Ovary (tissue), 9 donors: Measurements from ENCODE around the gene HUWE1. TPM values are rescaled to one million over a fixed set of nuclear protein-coding genes. Genes with fewer than 3 reads are reported as not detected.
"Not testable (repeated sequence)": the region's sequence is repeated elsewhere in the genome, so short reads cannot be mapped to it uniquely, and the experiment has no call there.

Experiments used
- DNase-seq, 5 donors: peaks; one replicate each; pipeline ENCODE4 v3.0.0-alpha.2; 2019 to 2020
- H3K27ac ChIP-seq, 2 donors: fragments of 200-600 bp; one replicate each; pipeline versions ENCODE4 v1.5.1 to v1.8.0; 2019 to 2022
- H3K27me3 ChIP-seq: fragments of 200-600 bp; one replicate; pipeline ENCODE4 v1.8.0; 2022
- H3K36me3 ChIP-seq: fragments of 200-600 bp; sonication (generic); one replicate; pipeline ENCODE4 v1.5.1; 2019
- H3K4me1 ChIP-seq: one replicate; pipeline ENCODE4 v1.8.1; 2013; ENCODE audit warnings: mild to moderate bottlenecking, moderate library complexity; ENCODE audit not compliant: insufficient read depth
- H3K4me3 ChIP-seq: fragments of 200-600 bp; sonication (generic); one replicate; pipeline ENCODE4 v1.5.1; 2017
- H3K9me3 ChIP-seq, 2 donors: fragments of 200-600 bp in 1 of 2; sonication (generic) in 1 of 2; one replicate each; pipeline versions ENCODE4 v1.5.1 to v1.8.1; 2013 to 2019; ENCODE audit warnings: mild to moderate bottlenecking in 1 of 2, moderate library complexity in 1 of 2
- EP300 ChIP-seq: sonication (generic); formaldehyde crosslinking; IDR thresholded peaks from one replicate; pipeline ENCODE4 v1.6.1; 2017; ENCODE audit warnings: antibody characterized with exemption
- POLR2A ChIP-seq: fragments of 450-650 bp; IDR thresholded peaks from one replicate; pipeline ENCODE4 v1.6.1; 2017; ENCODE audit warnings: antibody characterized with exemption, mild to moderate bottlenecking, moderate library complexity
- WGBS, 3 donors: extraction: QIAGEN DNeasy Blood & Tissue Kit in 1 of 3; methylation state at CpG; one replicate each; pipeline versions ENCODE4 v1.1.5 to v1.1.7; 2013 to 2017; 5-methylcytosine and 5-hydroxymethylcytosine counted together
- intact Hi-C, 4 donors: fragments of 100-400 bp; cut with DNase I; formaldehyde crosslinking; loops; one replicate each; pipeline versions ENCODE4 v1.11.0 to v1.15.1; 2022 to 2023
- polyA plus RNA-seq, 2 donors: library from polyadenylated mRNA; stranded (reverse); fragments of 200-250 nt in 1 of 2; fragments of 350-450 nt in 1 of 2; fragmentation: Illumina TruSeq in 1 of 2; extraction: RNeasy Lipid Tissue Mini Kit (QIAGEN cat#74804) in 1 of 2; gene quantifications; one replicate each; pipeline ENCODE4 v1.2.3, GENCODE V29; 2013 to 2014
- total RNA-seq, 7 donors: library from RNA; depleted of rRNA in 2 of 7; stranded (reverse); fragments of >200 nt in 2 of 7; fragmentation: NEBNext Ultra II Directional in 3 of 7; extraction: Animal tissue kit (Norgen Biotek cat#: 25700) in 3 of 7; gene quantifications; one replicate each; pipeline versions ENCODE4 v1.1.0 to v1.2.4, GENCODE V29; 2016 to 2023
- TF ChIP-seq, protein P1 (sequence below), 3 donors: fragments of 450-650 bp in 2 of 3; fragments of 200-600 bp in 1 of 3; IDR thresholded peaks; one replicate each; pipeline versions ENCODE4 v1.5.1 to v1.8.0; 2016 to 2022; ENCODE audit warnings: antibody characterized with exemption in 3 of 3, mild to moderate bottlenecking in 1 of 3
- donor health status: DM: no; HTN: no; CAD: no; lungs with moderate emphysema.
- donor health status: DM: no; HTN: no; CAD: no.
- donor health status: Bipolar disorder and iron deficiency.
- donor health status: DM: yes; HTN: yes; CAD: no.
- donor health status: DM: no; HTN: no; CAD: no.
- donor health status: DM: yes; HTN: yes; CAD: no.

HUWE1 gene
- total and polyA plus RNA-seq, 9 donors: 58.2 to 198 (median 188) TPM

DNA sequence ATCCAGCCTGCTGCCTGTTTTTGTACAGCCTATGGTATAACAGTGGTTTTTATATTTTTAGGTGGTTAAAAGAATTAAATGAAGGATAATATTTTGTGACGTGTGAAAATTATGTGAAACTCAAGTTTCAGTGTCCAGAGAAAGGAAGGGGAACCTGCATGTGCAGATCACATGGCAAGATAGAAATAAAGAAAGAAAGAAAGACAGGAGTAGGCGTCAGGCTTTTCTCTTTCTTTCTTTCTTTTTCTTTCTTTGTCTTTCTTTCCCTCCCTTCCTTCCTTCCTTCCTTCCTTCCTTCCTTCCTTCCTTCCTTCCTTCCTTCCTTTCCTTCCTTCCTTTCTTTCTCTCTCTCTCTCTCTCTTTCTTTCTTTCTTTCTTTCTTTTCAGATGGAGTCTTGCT lies 42.0 kb upstream of the HUWE1 start:
- Histone ChIP-seq H3K9me3 (peaks cover 0 to 3% of the 10 kb centered on the region in 2 donors), H3K27ac (no peak overlapping the region), H3K4me3 (no peak overlapping the region), H3K36me3 (no peaks in the 10 kb centered on the region), H3K4me1 (no peaks in the 10 kb centered on the region), H3K27me3 (no peaks in the 10 kb centered on the region)
- TF ChIP-seq, protein P1, sequence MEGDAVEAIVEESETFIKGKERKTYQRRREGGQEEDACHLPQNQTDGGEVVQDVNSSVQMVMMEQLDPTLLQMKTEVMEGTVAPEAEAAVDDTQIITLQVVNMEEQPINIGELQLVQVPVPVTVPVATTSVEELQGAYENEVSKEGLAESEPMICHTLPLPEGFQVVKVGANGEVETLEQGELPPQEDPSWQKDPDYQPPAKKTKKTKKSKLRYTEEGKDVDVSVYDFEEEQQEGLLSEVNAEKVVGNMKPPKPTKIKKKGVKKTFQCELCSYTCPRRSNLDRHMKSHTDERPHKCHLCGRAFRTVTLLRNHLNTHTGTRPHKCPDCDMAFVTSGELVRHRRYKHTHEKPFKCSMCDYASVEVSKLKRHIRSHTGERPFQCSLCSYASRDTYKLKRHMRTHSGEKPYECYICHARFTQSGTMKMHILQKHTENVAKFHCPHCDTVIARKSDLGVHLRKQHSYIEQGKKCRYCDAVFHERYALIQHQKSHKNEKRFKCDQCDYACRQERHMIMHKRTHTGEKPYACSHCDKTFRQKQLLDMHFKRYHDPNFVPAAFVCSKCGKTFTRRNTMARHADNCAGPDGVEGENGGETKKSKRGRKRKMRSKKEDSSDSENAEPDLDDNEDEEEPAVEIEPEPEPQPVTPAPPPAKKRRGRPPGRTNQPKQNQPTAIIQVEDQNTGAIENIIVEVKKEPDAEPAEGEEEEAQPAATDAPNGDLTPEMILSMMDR (IDR thresholded peaks at IDR 0.05): no peak
- TF ChIP-seq EP300: no peak
- no peak for TF ChIP-seq POLR2A
- DNase-seq: no peak
- 63 to 76% (median 74%) methylated on average over 2 of the region's 2 CpGs for WGBS, 3 donors
- intact Hi-C loops: no loop called here

DNA sequence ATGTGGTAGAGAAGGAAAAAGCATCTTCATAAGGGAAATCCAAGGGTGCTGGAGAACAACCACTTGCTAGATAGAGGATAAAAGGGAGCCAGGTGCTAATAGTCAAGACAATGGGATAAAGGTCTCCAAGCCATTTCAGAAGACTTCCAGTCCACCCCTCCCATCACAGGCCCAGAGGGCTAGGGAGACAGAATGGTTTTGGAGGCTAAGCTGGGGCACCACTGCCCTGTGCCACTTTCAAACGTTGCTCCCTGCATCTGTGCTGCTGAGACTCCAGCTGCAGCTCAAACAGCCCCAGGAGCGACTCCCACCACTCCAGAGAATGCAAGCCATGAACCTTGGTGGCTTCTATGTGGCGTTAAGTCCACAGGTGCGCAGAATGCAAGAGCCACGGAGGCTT lies 38.4 kb upstream of the HUWE1 start:
- no peaks in the 10 kb centered on the region for H3K4me1 ChIP-seq
- DNase-seq: no peak
- intact Hi-C loops: no loop called here
- no peak overlapping the region for H3K27ac ChIP-seq
- 64 to 71% (median 69%) methylated on average over 5 of the region's 5 CpGs for WGBS, 3 donors
- H3K4me3 ChIP-seq: no peak overlapping the region
- H3K9me3 ChIP-seq: peaks cover 0 to 3% of the 10 kb centered on the region in 2 donors
- no peaks in the 10 kb centered on the region for H3K27me3 ChIP-seq
- TF ChIP-seq, protein P1 (IDR thresholded peaks at IDR 0.05): no peak
- TF ChIP-seq EP300 (no peak), POLR2A (no peak)
- H3K36me3 ChIP-seq: no peaks in the 10 kb centered on the region

DNA sequence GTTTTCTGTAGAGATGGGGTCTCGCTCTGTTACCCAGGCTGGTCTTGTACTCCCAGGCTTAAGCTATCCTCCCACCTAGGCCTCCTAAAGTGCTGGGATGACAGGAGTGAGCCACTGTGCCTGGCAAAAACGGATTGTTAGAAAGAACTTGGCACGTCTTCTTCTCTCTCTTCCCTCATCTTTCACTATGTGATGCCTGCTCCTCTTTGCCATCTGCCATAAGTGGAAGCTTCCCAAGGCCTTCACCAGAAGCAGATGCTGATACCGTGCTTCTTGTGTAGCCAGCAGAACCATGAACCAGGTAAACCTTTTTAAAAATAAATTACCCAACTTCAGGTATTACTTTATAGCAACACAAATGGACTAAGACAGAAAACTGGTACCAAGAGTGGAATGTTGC lies 36.9 kb upstream of the HUWE1 start:
- Histone ChIP-seq H3K27ac (no peak overlapping the region), H3K4me1 (no peaks in the 10 kb centered on the region), H3K36me3 (no peaks in the 10 kb centered on the region), H3K4me3 (no peak overlapping the region), H3K9me3 (peaks cover 0 to 3% of the 10 kb centered on the region in 2 donors), H3K27me3 (no peaks in the 10 kb centered on the region)
- TF ChIP-seq, protein P1 (IDR thresholded peaks at IDR 0.05): no peak
- TF ChIP-seq POLR2A (no peak), EP300 (no peak)
- DNase-seq: no peak
- 73 to 79% (median 78%) methylated on average over 4 of the region's 4 CpGs for WGBS, 3 donors
- intact Hi-C loops: no loop called here

DNA sequence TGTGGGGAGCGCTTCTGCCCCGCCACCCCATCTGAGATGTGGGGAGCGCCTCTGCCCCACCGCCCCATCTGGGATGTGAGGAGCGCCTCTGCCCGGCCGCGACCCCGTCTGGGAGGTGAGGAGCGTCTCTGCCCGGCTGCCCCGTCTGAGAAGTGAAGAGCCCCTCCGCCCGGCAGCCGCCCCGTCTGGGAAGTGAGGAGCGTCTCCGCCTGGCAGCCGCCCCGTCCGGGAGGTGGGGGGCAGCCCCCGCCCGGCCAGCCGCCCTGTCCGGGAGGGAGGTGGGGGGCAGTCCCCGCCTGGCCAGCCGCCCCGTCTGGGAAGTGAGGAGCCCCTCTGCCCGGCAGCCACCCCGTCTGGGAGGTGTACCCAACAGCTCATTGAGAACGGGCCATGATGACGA lies 35.1 kb upstream of the HUWE1 start:
- intact Hi-C loops, H3K27ac ChIP-seq, DNase-seq, H3K36me3 ChIP-seq, H3K9me3 ChIP-seq, H3K27me3 ChIP-seq, H3K4me3 ChIP-seq, H3K4me1 ChIP-seq: not testable (repeated sequence)
- WGBS, 3 donors: 83 to 93% (median 91%) methylated on average over 21 to 32 of the region's 32 CpGs

DNA sequence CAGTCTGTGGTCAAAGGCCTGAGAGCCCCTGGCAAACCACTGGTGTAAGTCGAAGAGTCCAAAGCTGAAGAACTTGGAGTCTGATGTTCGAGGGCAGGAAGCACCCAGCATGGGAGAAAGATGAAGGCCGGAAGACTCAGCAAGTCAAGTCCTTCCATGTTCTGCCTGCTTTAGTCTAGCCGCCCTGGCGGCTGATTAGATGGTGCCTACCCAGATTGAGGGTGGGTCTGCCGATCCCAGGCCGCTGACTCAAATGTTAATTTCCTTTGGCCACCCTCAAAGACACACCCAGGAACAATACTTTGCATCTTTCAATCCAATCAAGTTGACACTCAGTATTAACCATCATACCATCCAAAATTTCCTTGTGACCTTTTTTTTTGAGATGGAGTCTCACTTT lies 33.1 kb upstream of the HUWE1 start:
- H3K27me3 ChIP-seq, DNase-seq, H3K9me3 ChIP-seq, intact Hi-C loops, H3K4me3 ChIP-seq, H3K36me3 ChIP-seq, H3K4me1 ChIP-seq, H3K27ac ChIP-seq: not testable (repeated sequence)
- WGBS, 3 donors: 75 to 87% (median 80%) methylated on average over 7 of the region's 7 CpGs

DNA sequence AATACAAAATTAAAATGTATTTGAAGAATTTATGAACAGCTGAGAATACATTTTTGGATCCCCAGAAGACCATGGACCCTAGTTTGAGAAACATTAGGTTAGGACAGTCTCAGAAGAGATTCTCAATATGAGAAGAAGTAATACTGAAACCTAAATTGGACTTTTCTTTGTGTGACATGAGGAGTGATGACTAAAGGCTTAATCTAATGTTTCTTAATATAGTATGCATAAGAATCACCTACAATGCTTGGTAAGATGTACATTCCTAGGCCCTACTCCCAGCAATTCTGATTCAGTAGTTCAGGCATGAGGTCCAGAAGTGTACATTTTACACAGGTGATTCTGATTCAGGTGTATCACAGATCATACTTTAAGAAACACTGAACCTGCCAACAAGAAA lies 31.6 kb upstream of the HUWE1 start:
- H3K36me3 ChIP-seq: no peaks in the 10 kb centered on the region
- intact Hi-C loops: no loop called here
- H3K4me1 ChIP-seq: no peaks in the 10 kb centered on the region
- H3K4me3 ChIP-seq: no peak overlapping the region
- H3K27me3 ChIP-seq: no peaks in the 10 kb centered on the region
- no peak for TF ChIP-seq POLR2A
- TF ChIP-seq, protein P1 (IDR thresholded peaks at IDR 0.05): no peak
- TF ChIP-seq EP300: no peak
- no peak overlapping the region for H3K27ac ChIP-seq
- no peaks in the 10 kb centered on the region for H3K9me3 ChIP-seq
- no peak for DNase-seq
